Mucosa of rectum (tissue), 2 donors: ENCODE results near the gene OGT.
"Not testable (repeated sequence)": the region's sequence is repeated elsewhere in the genome, so short reads cannot be mapped to it uniquely, and the experiment has no call there.

Source experiments
- H3K27ac ChIP-seq, 2 donors: one replicate each; pipeline ENCODE4 v1.7.0; 2013; ENCODE audit warnings: inconsistent platforms in 2 of 2, low read depth in 2 of 2, low read length in 2 of 2
- H3K27me3 ChIP-seq, 2 donors: one replicate each; pipeline ENCODE4 v1.7.0; 2013; ENCODE audit warnings: low read length in 2 of 2; ENCODE audit not compliant: control insufficient read depth in 2 of 2, insufficient read depth in 2 of 2
- H3K36me3 ChIP-seq, 2 donors: one replicate each; pipeline ENCODE4 v1.7.0; 2013; ENCODE audit warnings: low read length in 2 of 2; ENCODE audit not compliant: control insufficient read depth in 2 of 2, insufficient read depth in 2 of 2
- H3K4me1 ChIP-seq, 2 donors: one replicate each; pipeline ENCODE4 v1.7.0; 2013; ENCODE audit warnings: low read length in 2 of 2, mild to moderate bottlenecking in 1 of 2; ENCODE audit not compliant: control insufficient read depth in 2 of 2, insufficient read depth in 2 of 2
- H3K4me3 ChIP-seq, 2 donors: one replicate each; pipeline ENCODE4 v1.7.0; 2013; ENCODE audit warnings: low read length in 2 of 2
- H3K9ac ChIP-seq, 2 donors: one replicate each; pipeline ENCODE4 v1.7.0; 2013; ENCODE audit warnings: low read length in 2 of 2, low read depth in 1 of 2, mild to moderate bottlenecking in 1 of 2
- H3K9me3 ChIP-seq, 2 donors: one replicate each; pipeline ENCODE4 v1.7.0; 2013; ENCODE audit warnings: low read length in 2 of 2; ENCODE audit not compliant: control insufficient read depth in 2 of 2
- donor health status: healthy.
- donor health status: Normal muscosa, but diverticular disease.

OGT gene

DNA sequence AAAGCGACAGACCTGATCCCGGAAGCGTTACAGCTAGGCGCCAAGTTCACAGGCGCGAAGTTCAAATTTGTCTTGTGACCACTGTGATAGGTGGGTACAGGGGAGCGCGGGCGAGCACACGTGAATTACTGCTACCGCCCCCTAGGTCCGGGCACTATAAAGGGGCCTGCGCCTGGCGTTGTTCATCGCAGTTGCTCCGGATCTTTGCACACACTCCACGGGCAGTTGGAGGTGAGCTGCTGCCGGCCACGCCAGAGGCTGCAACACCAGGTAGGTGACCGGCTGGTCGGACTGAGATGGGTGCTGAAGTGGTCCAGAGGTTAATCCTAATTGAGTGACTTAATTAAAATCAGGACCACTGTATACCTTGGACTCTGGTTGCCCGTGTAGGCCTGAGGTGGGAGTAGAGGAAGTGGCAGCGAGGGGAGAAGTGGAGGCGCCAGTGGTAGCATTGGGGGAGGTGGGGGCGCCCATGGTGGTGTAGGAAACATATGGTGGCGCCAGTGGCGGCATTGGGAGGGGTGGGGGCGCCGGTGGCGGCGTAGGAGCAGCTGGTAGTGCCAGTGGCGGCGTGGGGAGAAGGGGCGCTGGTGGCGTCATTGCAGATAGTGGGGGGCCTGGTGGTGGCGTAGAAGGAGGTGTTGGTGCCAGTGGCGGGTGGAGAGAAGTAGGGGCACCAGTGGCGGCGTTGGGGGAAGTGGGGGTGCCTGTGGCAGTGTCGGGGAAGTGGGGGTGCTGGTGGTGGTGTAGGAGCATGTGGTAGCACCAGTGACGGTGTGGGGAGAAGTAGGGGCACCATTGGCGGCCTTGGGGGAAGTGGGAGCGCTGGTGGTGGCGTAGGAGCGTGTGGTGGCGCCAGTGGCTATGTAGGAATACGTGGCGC lies 45.6 kb downstream of the OGT start, which contains the start of gene GCNA:
GCNA (plus strand) TSS at position 185 of the 883 bp plus-strand sequence. CDS start 2,385 bp downstream, outside the sequence.
- H3K9me3 ChIP-seq = no peaks in the 10 kb centered on the region
- no peaks in the 10 kb centered on the region for H3K4me1 ChIP-seq
- H3K4me3 ChIP-seq = no peak within 1 kb of the TSS
- no peaks in the 10 kb centered on the region for H3K27me3 ChIP-seq
- no peak within 1 kb of the TSS for H3K27ac ChIP-seq
- peaks cover 5 to 20% of the 10 kb centered on the region in 2 donors for H3K36me3 ChIP-seq
- no peak within 1 kb of the TSS for H3K9ac ChIP-seq

DNA sequence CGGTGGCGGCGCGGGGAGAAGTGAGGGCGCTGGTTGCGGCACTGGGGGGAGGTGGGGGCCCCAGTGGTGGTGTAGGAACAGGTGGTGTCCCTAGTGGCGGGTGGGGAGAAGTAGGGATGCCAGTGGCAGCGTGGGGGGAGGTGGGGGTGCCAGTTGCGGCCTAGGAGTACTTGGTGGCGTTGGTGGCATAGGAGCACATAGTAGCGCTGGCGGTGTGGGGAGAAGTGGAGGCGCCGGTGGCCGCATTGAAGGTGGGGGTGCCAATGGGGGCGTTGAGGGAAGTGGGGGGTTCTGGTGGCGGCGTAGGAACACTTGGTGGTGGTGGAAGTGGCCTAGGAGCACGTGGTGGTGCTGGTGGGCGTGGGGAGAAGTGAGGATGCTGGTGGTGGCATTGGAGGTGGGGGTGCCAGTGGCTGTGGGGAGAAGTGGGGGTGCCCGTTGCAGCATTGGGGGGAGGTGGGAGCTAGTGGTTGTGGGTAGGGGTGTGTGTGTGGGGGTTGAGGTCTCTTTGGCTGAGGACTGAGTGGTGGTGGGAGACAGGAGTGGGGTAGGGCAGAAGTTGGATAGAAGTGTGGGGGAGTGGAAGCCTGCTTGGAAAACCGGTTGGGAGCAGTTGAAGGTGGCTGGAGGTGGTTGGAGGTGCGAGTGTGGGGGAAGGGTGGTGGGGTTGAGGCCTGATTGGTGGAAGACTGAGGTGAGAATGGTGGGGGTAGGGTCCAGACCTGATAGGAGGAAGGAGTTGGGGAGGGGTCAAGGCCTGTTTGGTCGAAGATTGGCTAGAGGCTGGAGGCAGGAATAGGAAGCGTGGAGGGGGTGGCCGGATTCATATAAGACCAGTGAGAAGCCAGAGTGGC lies 46.5 kb downstream of the OGT start:
- no peaks in the 10 kb centered on the region for H3K27me3 ChIP-seq
- H3K9me3 ChIP-seq = no peaks in the 10 kb centered on the region
- H3K9ac ChIP-seq = no peak overlapping the region
- H3K27ac ChIP-seq = no peak overlapping the region
- H3K36me3 ChIP-seq = peaks cover 0 to 13% of the 10 kb centered on the region in 2 donors
- H3K4me1 ChIP-seq = no peaks in the 10 kb centered on the region
- H3K4me3 ChIP-seq = no peak overlapping the region

DNA sequence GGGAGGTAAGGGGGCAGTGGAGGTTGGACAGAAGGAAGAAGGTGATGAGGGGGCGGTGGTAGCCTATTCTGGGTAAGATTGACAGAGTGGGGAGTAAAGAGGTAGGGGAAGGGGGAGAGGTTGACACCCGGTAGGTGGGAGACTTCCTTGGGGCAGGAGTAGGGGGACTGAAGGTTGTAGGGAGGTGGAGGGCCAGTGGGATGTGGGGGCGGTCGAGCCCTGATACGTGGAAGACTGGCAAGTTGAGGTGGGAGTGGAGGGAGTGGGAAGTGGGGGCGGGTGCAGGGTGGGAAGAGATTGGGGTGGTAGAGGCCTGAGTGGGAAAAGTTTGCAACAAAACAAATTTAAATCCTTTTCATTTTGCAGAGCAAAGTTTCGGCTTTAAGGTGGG lies 47.1 kb downstream of the OGT start:
- H3K9me3 ChIP-seq = no peaks in the 10 kb centered on the region
- H3K27ac ChIP-seq = no peak overlapping the region
- no peaks in the 10 kb centered on the region for H3K4me1 ChIP-seq
- no peak overlapping the region for H3K9ac ChIP-seq
- H3K4me3 ChIP-seq = no peak overlapping the region
- peaks cover 0 to 11% of the 10 kb centered on the region in 2 donors for H3K36me3 ChIP-seq
- no peaks in the 10 kb centered on the region for H3K27me3 ChIP-seq

DNA sequence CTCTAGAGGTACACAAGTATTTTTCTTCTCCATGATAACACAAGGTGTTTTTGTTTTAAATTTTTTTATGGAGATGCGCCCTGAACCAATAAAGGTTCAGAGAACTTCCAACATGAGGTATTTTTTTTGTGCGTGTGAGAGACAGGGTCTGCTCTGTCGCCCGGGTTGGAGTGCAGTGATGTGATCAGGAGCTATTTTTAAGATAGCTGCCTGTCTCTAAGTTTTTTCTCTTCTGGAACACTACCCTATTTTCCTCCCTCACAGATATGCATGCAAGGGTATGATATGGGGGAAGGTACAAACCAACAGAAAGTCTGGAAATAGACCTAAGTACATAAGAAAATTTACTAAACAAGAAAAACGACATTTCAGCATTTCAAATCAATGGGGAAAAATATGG lies 48.3 kb downstream of the OGT start:
- peaks cover 0 to 6% of the 10 kb centered on the region in 2 donors for H3K36me3 ChIP-seq
- no peaks in the 10 kb centered on the region for H3K9me3 ChIP-seq
- no peak overlapping the region for H3K27ac ChIP-seq
- no peaks in the 10 kb centered on the region for H3K4me1 ChIP-seq
- no peak overlapping the region for H3K9ac ChIP-seq
- H3K27me3 ChIP-seq = no peaks in the 10 kb centered on the region
- H3K4me3 ChIP-seq = no peak overlapping the region

DNA sequence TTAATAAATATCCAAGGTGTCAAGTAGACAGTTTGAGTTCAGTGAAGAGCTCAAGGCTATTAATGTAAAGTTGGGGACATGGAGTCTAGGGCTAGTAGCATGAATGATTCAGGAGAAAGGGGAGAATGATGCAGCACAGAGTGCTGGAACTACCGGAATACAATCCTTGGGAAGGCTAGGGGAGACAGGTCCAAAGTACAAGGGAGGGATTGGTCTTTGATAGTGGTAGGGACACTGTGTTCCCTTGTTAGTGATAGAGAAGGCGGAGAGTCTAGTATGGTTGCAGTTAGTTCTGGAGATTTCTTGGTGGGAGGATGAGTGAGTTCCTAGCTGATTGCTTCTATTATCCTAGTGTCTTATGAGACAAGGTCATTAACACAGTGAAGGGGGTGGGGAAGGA lies 54.0 kb downstream of the OGT start:
- no peaks in the 10 kb centered on the region for H3K27me3 ChIP-seq
- no peaks in the 10 kb centered on the region for H3K9me3 ChIP-seq
- no peak overlapping the region for H3K4me3 ChIP-seq
- no peaks in the 10 kb centered on the region for H3K4me1 ChIP-seq
- no peak overlapping the region for H3K27ac ChIP-seq
- H3K36me3 ChIP-seq = no peaks in the 10 kb centered on the region
- no peak overlapping the region for H3K9ac ChIP-seq

DNA sequence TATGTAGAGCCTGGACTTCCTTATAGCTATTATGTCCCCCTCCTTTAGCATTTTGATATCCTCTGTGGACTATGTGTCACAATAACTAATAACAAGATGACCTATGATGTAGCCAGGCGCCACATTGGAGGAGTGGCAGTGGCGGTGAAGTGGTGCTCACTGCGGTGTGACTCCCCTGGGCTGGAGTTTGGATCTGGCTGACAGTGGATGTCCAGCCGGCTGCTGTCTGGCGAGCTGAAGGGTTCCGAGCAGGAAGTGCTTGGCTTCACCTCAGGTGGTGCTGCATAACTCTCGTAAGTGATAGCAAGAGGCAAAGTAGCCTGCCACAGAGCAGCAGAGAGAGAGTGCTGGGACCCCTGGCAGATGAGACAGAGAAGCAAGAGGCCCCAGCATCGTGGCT lies 60.3 kb downstream of the OGT start:
- not testable (repeated sequence) for H3K4me3 ChIP-seq, H3K4me1 ChIP-seq, H3K27me3 ChIP-seq, H3K9ac ChIP-seq, H3K36me3 ChIP-seq, H3K9me3 ChIP-seq, H3K27ac ChIP-seq

DNA sequence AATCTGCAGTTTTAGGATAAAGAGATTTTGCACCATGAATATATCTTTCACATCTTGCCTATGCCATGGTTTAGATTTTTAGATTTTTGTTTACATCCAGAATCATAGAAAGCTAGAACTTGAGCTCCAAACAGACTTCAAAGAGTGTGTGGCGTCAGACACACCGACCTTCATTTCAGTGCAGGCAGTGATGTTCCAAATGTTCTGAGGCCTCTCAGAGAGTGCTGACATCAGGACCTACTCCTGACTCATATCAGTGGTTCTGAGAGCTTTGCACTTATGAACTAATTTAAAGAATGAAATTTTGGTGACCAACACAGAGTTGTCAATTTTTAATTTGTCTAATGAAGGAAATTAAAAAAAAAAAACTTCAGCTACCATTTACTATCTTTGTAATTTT lies 67.1 kb downstream of the OGT start:
- H3K4me3 ChIP-seq = no peak overlapping the region
- H3K4me1 ChIP-seq = no peaks in the 10 kb centered on the region
- no peaks in the 10 kb centered on the region for H3K27me3 ChIP-seq
- H3K9me3 ChIP-seq = no peaks in the 10 kb centered on the region
- no peak overlapping the region for H3K27ac ChIP-seq
- no peak overlapping the region for H3K9ac ChIP-seq
- peaks cover 8 to 17% of the 10 kb centered on the region in 2 donors for H3K36me3 ChIP-seq

DNA sequence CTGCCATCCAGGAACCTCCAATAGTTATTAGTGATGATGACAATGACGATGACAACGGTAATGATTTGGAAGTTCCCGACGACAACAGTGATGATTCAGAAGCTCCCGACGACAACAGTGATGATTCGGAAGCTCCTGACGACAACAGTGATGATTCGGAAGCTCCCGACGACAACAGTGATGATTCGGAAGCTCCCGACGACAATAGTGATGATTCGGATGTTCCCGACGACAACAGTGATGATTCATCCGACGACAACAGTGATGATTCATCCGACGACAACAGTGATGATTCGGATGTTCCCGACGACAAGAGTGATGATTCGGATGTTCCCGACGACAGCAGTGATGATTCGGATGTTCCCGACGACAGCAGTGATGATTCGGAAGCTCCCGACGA lies 70.7 kb downstream of the OGT start:
- Histone ChIP-seq H3K27me3 (no peaks in the 10 kb centered on the region), H3K27ac (no peak overlapping the region), H3K4me3 (no peak overlapping the region), H3K4me1 (peaks cover 0 to 2% of the 10 kb centered on the region in 2 donors), H3K36me3 (peaks cover 18 to 27% of the 10 kb centered on the region in 2 donors), H3K9ac (no peak overlapping the region), H3K9me3 (no peaks in the 10 kb centered on the region)

DNA sequence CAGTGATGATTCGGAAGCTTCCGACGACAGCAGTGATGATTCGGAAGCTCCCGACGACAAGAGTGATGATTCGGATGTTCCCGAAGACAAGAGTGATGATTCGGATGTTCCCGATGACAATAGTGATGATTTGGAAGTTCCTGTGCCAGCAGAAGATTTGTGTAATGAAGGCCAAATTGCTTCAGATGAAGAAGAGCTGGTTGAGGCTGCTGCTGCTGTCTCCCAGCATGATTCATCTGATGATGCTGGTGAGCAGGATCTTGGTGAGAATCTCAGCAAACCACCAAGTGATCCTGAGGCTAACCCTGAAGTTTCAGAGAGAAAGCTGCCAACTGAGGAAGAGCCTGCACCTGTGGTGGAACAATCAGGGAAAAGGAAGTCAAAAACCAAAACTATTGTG lies 71.2 kb downstream of the OGT start:
- H3K4me3 ChIP-seq = no peak overlapping the region
- peaks cover 0 to 2% of the 10 kb centered on the region in 2 donors for H3K4me1 ChIP-seq
- H3K9me3 ChIP-seq = no peaks in the 10 kb centered on the region
- no peak overlapping the region for H3K27ac ChIP-seq
- H3K9ac ChIP-seq = no peak overlapping the region
- H3K36me3 ChIP-seq = peaks cover 20 to 26% of the 10 kb centered on the region in 2 donors
- no peaks in the 10 kb centered on the region for H3K27me3 ChIP-seq
